GM10266 (cell line): ENCODE measurements around the gene SAPCD2.
"Not testable (repeated sequence)": the region's sequence is repeated elsewhere in the genome, so short reads cannot be mapped to it uniquely, and the experiment has no call there.

Experiments
- DNase-seq: peaks from one replicate; pipeline ENCODE4 v3.0.0; 2012; ENCODE audit errors: extremely low spot score
- TF ChIP-seq, protein P1 (sequence below): IDR thresholded peaks from 2 replicates; pipeline ENCODE4 v1.5.1; 2012; ENCODE audit warnings: mild to moderate bottlenecking, low read depth; ENCODE audit not compliant: control insufficient read depth, insufficient read depth; ENCODE audit errors: missing control alignments

Gene SAPCD2

DNA sequence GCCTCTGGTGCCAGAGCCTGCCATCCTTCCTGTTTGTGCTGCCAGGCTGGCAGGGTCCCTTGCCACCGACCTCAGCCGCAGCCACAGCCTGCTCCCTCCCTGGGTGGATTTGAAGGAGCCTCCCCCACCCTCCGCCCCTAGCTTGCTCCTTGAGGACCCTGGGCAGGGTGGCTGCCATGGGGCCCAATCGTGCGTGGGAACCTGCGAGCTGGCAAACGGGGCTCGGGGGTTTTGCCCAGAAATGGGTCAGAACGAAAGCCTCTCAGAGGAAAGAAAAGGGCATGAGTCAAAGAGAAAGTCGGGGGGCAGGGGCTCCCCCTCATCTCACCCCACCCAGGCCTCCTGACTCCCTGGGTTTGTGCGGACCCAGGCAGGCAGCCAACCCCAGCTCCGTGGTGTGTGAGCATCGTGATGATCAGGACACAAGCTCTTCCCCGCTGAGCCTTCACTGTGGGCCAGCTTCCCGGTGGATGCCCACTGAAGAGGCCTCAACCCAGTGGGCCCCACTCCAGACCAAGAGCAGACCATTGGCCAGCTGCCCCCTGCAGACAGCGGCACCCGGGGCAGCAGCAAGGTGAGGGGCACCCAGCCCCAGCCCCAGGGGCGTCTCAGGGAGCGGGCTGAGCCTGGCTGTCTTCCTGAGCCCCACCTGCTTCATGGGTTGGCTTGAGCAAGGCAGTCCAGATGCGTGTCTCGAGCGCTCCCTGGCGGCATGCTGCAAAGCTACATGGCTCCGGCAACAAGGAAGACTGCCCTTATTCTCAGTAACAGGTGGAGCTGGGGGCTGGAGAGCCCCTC is 35.4 kb downstream of the SAPCD2 start:
- peak; percentile 95 for DNase-seq
- TF ChIP-seq, protein P1, sequence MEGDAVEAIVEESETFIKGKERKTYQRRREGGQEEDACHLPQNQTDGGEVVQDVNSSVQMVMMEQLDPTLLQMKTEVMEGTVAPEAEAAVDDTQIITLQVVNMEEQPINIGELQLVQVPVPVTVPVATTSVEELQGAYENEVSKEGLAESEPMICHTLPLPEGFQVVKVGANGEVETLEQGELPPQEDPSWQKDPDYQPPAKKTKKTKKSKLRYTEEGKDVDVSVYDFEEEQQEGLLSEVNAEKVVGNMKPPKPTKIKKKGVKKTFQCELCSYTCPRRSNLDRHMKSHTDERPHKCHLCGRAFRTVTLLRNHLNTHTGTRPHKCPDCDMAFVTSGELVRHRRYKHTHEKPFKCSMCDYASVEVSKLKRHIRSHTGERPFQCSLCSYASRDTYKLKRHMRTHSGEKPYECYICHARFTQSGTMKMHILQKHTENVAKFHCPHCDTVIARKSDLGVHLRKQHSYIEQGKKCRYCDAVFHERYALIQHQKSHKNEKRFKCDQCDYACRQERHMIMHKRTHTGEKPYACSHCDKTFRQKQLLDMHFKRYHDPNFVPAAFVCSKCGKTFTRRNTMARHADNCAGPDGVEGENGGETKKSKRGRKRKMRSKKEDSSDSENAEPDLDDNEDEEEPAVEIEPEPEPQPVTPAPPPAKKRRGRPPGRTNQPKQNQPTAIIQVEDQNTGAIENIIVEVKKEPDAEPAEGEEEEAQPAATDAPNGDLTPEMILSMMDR, result peak; percentile 97

DNA sequence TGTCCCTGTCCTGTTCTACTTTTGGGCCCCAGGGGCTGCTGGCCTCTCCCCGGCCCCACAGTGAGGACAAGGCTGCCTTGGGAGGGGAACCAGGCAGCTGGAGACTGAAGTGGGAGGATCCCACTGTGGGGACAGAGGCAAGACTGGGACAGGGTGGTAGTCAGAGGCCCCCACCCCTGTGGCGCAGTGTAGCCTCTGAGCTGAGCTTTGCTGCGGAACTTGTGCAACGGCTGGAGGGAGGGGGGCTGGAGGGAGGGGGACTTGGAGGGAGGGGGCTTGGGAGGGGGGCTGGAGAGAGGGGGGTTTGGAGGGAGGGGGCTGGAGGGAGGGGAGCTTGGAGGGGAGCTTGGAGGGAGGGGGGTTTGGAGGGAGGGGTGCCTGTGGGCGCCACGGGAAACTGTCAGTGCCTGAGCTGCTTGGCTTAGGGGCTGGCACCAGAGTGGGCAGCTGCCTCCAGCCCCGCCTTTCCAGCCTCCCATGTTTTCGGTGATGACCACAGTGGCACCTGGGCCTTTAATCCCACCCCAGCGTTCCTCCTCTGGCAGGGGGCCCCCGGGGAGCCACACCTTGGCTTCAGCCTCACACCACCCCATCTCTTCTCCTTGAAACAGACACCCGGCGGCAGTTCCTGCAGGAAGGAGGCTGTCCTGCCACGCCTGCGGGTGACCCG is 36.2 kb downstream of the SAPCD2 start:
- no peak for DNase-seq
- TF ChIP-seq, protein P1, result no peak

DNA sequence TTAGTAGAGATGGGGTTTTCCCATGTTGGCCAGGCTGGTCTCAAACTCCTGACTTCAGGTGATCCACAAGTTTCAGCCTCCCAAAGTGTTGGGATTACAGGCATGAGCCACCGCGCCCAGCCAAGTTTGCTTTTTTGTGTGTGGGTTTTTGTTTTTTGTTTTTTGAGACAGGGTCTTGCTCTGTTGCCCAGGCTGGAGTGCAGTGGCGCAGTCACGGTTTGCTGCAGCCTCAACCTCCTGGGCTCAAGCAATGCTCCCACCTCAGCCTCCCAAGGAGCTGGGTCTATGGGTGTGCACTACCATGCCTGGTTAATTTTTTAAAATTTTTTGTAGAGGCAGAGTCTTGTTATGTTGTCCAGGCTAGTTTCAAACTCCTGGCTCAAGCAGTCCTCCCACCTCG is 36.9 kb downstream of the SAPCD2 start:
- DNase-seq, result not testable (repeated sequence)

DNA sequence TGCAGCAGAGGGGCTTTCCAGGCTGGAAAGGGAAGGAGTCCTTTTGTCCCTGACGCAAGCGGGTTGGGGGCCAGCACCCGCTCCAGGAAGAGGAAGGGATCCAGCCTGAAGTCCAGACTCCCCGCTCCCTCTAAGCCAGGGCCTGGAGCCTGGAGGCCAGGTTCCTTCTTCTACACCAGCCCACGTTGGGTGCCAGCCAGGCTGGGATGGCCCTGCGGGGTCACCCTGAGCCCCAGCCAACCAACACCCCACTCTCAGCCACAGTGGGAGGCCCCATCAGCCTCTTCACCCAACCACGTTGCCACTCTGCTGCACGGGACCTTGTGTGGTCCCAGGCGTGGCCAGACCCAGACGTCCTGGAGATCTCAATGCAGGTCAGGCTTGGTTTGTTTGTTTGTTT is 37.5 kb downstream of the SAPCD2 start:
- TF ChIP-seq, protein P1, result no peak
- no peak for DNase-seq

DNA sequence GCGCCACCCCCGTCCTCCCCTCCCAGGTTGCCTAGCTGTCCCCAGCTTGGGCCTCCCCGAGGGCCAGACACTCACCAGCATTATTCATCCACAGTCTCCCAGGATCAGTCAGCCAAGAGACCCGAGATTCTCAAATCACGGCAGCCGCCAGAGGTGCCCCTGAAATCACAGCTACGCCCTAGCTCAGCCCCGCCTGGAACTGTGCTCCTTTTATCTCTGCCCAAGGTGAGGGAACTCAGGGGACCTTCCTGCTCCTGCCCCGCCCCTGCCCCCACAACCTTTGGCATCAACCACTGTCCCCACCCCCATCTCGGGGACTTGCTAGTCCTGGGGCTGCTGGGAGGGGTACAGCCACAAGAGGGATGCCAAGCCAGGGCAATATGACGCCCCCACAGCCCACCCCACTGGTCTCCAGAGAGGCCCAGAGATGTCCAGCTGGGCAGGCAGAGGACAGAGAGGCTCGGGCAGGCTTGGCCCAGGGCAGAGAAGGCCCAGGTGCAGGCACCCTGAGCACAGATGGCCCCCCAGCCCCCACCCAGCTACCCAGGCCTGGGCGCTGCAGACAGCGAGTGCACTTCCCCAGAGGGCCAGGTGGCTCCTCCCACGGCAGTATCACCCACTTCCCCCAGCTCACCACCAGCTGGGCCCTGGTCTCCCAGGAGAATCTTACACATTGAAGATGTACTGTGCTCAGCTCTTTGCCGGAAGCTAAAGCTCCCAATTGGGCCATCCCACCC is 38.3 kb downstream of the SAPCD2 start, which contains the start of gene FUT7:
Gene FUT7, minus strand, starts transcription at position 185 of the 737 bp plus-strand sequence. Its CDS starts 97 bp downstream, at position 88.
- DNase-seq, result no peak

DNA sequence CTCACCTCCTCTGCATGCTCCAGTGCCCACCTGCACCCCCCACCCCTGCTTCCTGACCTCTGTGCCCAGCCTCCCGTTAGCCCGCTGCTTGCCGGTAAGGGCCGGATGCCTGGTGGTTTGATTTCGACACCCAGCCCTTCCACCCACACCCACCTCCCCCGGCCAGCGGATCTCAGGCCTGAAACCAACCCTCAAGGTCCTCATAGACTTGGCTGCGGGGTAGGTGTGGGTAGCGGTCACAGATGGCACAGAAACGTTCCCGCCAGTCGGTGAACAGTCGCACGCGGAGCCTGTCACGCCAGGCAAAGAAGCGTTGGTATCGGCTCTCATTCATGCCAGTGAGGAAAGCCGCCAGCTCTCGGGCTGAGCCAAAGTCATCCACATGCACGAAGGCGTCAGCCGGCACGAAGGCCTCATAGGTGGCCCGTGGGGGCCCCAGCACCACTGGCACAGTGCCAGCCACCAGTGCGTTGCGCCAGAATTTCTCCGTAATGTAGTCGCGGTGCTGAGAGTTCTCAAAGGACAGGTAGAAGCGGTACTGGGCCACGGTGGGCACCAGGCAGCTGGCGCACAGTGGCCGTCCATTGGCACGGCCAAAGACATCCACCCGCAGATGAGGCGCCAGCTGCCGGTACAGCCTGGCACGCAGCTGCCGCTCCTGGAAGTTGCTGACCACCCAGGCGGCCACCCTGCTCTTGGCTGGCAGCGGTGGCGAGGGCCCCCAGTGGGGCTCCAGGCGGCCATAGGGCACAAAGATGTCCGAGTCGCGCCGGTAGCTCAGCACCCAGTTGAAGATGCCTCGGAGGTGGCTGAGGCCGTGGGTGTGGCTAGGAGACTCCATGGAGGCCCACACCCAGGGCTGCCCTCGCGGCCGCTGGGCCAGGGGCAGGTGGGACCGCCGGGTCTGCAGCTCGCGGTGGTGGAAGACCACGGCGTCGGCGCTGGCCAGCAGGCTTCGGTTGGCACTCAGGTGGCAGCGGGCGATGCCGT is 39.5 kb downstream of the SAPCD2 start:
- DNase-seq, result no peak
- TF ChIP-seq, protein P1, result no peak

More for the DNA sequence above, 38.3 kb downstream of the SAPCD2 start, which contains the start of gene FUT7:
- TF ChIP-seq, protein P1, result no peak

DNA sequence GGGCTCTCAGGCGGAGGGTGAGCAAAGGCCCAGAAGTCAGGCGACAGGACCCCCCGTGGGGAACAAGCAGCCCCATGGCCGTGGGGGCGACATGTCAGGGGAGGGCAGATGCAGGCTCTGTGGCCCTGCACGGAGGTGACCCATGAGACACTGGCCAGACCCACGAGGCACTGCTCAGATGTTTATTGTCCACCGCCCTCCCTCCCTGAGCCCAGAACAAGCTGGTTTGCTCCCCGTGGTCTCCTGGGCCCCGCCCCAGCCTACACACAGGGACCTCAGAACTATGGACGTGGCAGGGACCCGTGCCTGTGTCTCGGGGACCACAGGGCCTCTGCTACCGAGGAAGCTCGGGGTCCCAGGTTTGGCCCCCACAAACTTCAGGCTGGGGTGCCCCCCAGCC is 40.4 kb downstream of the SAPCD2 start:
- DNase-seq, result no peak

More for the DNA sequence above, 40.4 kb downstream of the SAPCD2 start:
- TF ChIP-seq, protein P1, result no peak
